Measurements from ENCODE around the gene TMEM218.

Gene TMEM218

DNA sequence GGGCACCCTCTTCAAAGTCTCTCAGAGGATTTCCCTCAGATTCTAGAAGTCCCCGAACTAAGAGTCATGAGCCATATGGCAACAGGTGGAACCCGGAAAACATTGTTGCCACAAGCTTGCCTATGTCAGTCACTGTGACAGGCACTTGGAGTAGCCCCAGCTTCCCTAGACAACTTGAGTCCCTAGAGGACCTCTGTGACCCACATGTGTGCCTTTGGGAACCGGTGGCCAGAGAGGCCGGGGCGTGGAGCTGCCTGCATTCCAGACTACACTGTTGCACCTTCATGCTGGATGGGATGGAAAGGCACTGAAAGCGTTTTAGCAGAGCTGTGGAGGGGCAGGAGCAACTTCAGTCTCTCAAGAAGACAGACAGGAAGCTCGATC, 36.2 kb downstream of the TMEM218 start:
- H3K9me3 ChIP-seq (ENCODE audit: severe bottlenecking): no peaks in the 10 kb centered on the region
- H3K27ac ChIP-seq: no peak overlapping the region
- no peaks in the 10 kb centered on the region for H3K36me3 ChIP-seq
- TF ChIP-seq, protein P1, sequence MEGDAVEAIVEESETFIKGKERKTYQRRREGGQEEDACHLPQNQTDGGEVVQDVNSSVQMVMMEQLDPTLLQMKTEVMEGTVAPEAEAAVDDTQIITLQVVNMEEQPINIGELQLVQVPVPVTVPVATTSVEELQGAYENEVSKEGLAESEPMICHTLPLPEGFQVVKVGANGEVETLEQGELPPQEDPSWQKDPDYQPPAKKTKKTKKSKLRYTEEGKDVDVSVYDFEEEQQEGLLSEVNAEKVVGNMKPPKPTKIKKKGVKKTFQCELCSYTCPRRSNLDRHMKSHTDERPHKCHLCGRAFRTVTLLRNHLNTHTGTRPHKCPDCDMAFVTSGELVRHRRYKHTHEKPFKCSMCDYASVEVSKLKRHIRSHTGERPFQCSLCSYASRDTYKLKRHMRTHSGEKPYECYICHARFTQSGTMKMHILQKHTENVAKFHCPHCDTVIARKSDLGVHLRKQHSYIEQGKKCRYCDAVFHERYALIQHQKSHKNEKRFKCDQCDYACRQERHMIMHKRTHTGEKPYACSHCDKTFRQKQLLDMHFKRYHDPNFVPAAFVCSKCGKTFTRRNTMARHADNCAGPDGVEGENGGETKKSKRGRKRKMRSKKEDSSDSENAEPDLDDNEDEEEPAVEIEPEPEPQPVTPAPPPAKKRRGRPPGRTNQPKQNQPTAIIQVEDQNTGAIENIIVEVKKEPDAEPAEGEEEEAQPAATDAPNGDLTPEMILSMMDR (IDR thresholded peaks at IDR 0.05; ENCODE audit: low read depth, low read length): no peak
- no peak overlapping the region for H3K4me3 ChIP-seq (ENCODE audit: low read depth, low read length)
- H3K27me3 ChIP-seq (ENCODE audit: insufficient read depth, low read depth, severe bottlenecking): no peaks in the 10 kb centered on the region
- DNase-seq: no peak

DNA sequence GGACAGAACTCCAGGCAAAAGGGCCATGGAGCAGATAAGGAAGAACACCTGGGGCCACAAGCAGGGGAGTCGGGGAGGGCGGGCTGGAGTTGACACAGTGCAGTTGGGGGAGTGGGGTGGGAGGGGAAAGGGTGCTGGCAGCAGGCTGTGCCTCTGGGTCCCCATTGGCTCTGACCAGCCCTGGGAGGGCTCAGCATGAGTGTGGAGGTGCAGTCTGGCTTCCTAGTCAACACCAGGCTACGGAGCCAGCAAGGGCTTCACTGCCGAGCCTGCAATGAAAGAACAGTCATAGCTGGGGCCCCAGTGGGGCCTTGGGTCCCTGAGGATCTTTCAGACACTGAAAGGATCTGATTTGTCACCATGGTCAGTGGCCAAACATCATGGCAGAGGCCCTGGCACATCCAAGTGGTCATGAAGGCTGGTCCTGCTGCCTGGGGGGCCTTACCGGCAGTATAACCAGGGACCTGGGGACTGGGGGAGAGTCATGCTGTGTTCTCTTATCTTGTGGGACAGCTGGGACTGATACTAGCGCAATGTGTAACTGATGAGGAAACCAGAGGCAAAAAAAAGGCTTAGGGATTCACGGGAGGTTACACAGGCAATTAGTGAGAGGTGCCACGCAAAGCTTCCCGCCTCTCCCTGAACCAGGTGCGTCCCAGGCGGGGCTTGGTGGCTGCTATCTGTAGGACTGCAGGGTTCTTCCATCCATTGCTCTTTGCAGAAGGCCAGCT, 36.8 kb downstream of the TMEM218 start:
- Histone ChIP-seq H3K27ac (no peak overlapping the region), H3K4me3 (ENCODE audit: low read depth, low read length) (no peak overlapping the region), H3K27me3 (ENCODE audit: insufficient read depth, low read depth, severe bottlenecking) (no peaks in the 10 kb centered on the region), H3K9me3 (ENCODE audit: severe bottlenecking) (no peaks in the 10 kb centered on the region), H3K36me3 (no peaks in the 10 kb centered on the region)
- no peak for DNase-seq
- TF ChIP-seq, protein P1 (IDR thresholded peaks at IDR 0.05; ENCODE audit: low read depth, low read length): no peak

DNA sequence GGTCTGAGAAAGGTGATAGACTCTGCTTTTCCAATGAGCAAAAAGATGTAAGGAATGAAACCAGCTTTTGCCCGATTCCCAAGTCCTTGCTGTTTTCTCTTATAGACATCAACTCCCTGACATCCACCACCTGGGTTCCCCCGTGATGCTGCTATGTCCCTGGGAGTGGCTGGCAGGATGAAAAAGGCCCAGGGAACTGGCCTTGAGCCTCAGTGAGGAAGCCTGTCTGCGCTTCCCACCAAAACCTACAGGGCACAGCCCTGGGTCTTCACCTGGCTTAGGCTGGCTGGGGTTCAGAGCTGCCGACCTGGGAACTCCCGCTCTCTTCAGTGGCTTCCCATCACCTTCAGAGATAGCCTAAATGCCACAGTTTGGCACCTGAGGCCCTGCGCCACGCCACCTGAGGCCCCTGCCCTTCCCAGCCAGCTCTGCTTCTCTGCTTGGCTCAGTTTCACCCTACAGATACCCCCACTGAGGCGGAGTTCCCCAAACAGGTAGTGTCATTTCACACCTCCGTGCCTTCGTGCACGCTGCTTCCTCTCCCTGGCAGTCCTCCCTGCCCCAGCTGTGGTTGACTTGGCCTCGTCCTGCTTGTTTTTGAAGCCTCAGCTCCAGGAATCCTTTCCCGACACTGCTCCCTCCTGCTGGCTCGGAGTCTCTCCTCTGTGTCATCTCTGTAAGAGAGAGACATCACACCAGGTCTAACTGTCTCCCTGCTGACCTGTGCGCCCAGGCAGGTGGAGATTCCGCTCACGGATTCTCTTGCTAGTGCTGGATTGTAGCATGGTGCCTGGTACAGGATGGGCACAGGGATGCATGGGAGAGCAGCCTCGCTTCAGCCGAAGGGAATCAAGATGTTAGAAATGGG, 37.6 kb downstream of the TMEM218 start:
- TF ChIP-seq, protein P1 (IDR thresholded peaks at IDR 0.05; ENCODE audit: low read depth, low read length): no peak
- H3K36me3 ChIP-seq: no peaks in the 10 kb centered on the region
- no peak for DNase-seq
- H3K9me3 ChIP-seq (ENCODE audit: severe bottlenecking): no peaks in the 10 kb centered on the region
- no peak overlapping the region for H3K27ac ChIP-seq
- H3K27me3 ChIP-seq (ENCODE audit: insufficient read depth, low read depth, severe bottlenecking): no peaks in the 10 kb centered on the region
- no peak overlapping the region for H3K4me3 ChIP-seq (ENCODE audit: low read depth, low read length)

DNA sequence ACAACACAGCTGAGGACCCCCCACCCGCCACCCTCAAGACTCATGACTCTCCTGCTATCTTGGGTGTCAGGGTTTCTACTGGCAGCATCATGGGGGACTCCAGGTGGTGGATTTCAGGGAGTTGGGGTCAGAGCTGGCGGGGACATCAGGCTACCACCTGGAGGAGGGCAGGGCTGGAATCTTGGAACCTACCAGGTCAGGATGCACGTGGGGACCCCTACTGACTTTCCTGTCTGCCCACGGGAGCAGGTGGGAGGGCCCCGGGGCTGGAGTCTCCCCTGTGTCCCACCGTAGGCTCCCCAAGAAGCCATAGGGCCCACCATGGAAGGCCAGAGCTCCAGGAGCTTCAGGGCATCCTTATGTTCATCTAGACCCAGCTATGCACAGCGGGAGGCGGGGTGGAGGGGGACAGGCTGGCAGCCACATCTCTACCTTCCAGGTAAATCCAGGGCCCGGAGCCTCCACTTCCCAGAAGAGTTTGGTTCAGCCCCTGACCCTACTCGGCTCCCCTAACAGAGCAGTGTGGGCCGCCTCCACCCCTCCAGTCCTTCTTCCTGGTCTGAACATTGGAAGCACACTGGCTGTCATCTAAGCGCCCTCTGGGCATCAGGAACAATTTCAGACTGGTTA, 38.4 kb downstream of the TMEM218 start:
- Histone ChIP-seq H3K9me3 (ENCODE audit: severe bottlenecking) (no peaks in the 10 kb centered on the region), H3K27me3 (ENCODE audit: insufficient read depth, low read depth, severe bottlenecking) (no peaks in the 10 kb centered on the region), H3K27ac (no peak overlapping the region), H3K4me3 (ENCODE audit: low read depth, low read length) (no peak overlapping the region), H3K36me3 (no peaks in the 10 kb centered on the region)
- TF ChIP-seq, protein P1 (IDR thresholded peaks at IDR 0.05; ENCODE audit: low read depth, low read length): no peak
- DNase-seq: no peak

DNA sequence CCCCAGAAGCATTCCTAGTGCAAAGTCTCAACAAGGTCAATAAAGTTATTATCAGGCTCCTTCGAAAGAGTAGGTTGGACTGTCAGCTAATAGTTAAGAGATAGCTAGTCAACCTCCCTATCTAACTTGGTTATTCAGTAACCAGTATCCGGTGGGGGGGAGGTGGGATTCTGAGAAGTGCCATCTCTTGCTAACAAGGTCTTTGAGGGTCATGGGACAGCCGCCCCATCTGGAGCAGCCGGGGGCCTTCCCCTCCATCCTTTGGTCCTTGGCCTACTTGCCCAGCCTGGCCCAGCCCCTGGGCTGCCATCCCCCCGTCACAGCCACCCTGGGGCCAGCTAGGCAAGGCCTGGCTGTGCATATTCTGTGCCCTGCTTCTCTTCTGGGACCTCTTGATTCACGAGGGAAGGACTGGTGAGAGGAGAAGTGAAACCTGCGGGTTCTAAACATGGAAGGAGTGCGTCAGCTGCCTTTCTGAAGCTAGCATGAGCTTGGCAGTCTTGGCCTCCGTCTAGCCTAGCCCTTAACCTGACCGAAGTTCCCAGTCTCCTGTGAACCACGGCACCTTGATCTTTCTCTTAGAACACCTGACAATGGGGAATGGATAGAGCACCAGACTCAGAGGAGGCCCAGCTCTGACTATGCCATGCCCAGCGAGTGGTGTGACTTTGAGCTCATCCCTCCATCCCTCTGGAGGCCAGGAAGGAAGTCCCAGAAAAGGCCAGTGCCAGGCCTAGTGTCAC, 39.0 kb downstream of the TMEM218 start:
- Histone ChIP-seq H3K36me3 (no peaks in the 10 kb centered on the region), H3K27ac (no peak overlapping the region), H3K9me3 (ENCODE audit: severe bottlenecking) (no peaks in the 10 kb centered on the region), H3K27me3 (ENCODE audit: insufficient read depth, low read depth, severe bottlenecking) (no peaks in the 10 kb centered on the region), H3K4me3 (ENCODE audit: low read depth, low read length) (no peak overlapping the region)
- DNase-seq: no peak
- TF ChIP-seq, protein P1 (IDR thresholded peaks at IDR 0.05; ENCODE audit: low read depth, low read length): no peak

Measured in WERI-Rb-1 (cell line).